Gastroesophageal sphincter (tissue), 4 donors: Measurements from ENCODE around the gene RXYLT1. TPM values are rescaled to one million over a fixed set of nuclear protein-coding genes. Genes with fewer than 3 reads are reported as not detected.
A peak's percentile ranks its signal among the peaks of the same experiment; 100 is the strongest.
"Not testable (repeated sequence)": the region's sequence is repeated elsewhere in the genome, so short reads cannot be mapped to it uniquely, and the experiment has no call there.

Source experiments
- ATAC-seq: fragments of 150-250 bp; one replicate; pipeline ENCODE4 v1.9.1; 2016; ENCODE audit warnings: mild to moderate bottlenecking, moderate library complexity
- H3K27ac ChIP-seq, 4 donors: fragments of 200-600 bp; sonication (generic) in 3 of 4; 1 replicate in 3 of 4; 2 replicates in 1 of 4; pipeline ENCODE4 v1.5.1; 2016 to 2019
- H3K27me3 ChIP-seq: fragments of 200-600 bp; sonication (generic); one replicate; pipeline ENCODE4 v1.5.1; 2019
- H3K36me3 ChIP-seq, 2 donors: fragments of 200-600 bp; sonication (generic); one replicate each; pipeline ENCODE4 v1.5.1; 2019; ENCODE audit warnings: control low read depth in 1 of 2
- H3K4me1 ChIP-seq, 3 donors: fragments of 200-600 bp; sonication (generic); 1 replicate in 2 of 3; 2 replicates in 1 of 3; pipeline ENCODE4 v1.5.1; 2016 to 2019; ENCODE audit warnings: control low read depth in 2 of 3
- H3K4me3 ChIP-seq, 2 donors: fragments of 200-600 bp; sonication (generic); one replicate each; pipeline ENCODE4 v1.5.1; 2019; ENCODE audit warnings: mild to moderate bottlenecking in 1 of 2, moderate library complexity in 1 of 2
- H3K9me3 ChIP-seq, 3 donors: fragments of 200-600 bp; sonication (generic); one replicate each; pipeline ENCODE4 v1.5.1; 2017 to 2019; ENCODE audit warnings: control low read depth in 2 of 3
- CTCF ChIP-seq, 4 experiments: fragments of 200-600 bp in 2 of 4; fragments of 450-650 bp in 2 of 4; sonication (generic) in 1 of 4; IDR thresholded peaks; one replicate each; pipeline ENCODE4 v1.5.1; 2017 to 2019; ENCODE audit warnings: antibody characterized with exemption in 4 of 4, mild to moderate bottlenecking in 2 of 4, moderate library complexity in 2 of 4
- EP300 ChIP-seq: sonication (generic); formaldehyde crosslinking; IDR thresholded peaks from one replicate; pipeline ENCODE4 v1.6.1; 2017; ENCODE audit warnings: antibody characterized with exemption, mild to moderate bottlenecking
- POLR2A ChIP-seq, 2 donors: fragments of 450-650 bp; IDR thresholded peaks; one replicate each; pipeline ENCODE4 v1.6.1; 2017; ENCODE audit warnings: antibody characterized with exemption in 2 of 2, mild to moderate bottlenecking in 2 of 2, moderate library complexity in 1 of 2
- POLR2AphosphoS5 ChIP-seq: sonication (generic); formaldehyde crosslinking; IDR thresholded peaks from one replicate; pipeline ENCODE4 v1.6.1; 2017; ENCODE audit warnings: antibody characterized with exemption
- WGBS, 2 donors: methylation state at CpG; one replicate each; pipeline ENCODE4 v1.1.5; 2018; ENCODE audit warnings: low coverage in 1 of 2; 5-methylcytosine and 5-hydroxymethylcytosine counted together
- total RNA-seq, 4 donors: library from RNA; depleted of rRNA; stranded (reverse); fragments of >200 nt; gene quantifications; one replicate each; pipeline ENCODE4 v1.1.0, GENCODE V29; 2016

RXYLT1 gene
- total RNA-seq, 4 donors from 2014 or later: 15.4 to 36.3 (median 20.4) TPM

DNA sequence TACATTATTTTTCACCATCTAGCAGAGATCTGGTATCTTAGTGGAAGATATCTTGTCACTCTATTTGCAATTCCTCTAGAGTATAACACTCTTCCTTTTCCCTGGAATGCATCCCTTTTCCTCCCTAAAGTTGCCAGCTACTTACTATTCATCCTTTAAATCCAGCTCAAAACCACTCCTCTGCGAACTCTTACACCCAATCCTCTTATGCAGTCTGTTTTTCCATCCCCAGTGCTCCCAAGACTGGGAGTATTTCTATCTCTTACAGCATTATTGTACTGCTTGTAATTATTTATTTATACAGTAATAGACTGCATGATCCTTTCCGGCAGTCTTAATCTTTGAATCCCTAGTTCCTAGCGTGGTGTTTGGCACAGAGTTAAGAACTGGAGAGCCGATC, 61.9 kb downstream of the RXYLT1 start:
- no peaks in the 10 kb centered on the region for H3K36me3 ChIP-seq
- 67 to 83% methylated on average over 1 to 4 of the region's 4 CpGs for WGBS, 2 donors

DNA sequence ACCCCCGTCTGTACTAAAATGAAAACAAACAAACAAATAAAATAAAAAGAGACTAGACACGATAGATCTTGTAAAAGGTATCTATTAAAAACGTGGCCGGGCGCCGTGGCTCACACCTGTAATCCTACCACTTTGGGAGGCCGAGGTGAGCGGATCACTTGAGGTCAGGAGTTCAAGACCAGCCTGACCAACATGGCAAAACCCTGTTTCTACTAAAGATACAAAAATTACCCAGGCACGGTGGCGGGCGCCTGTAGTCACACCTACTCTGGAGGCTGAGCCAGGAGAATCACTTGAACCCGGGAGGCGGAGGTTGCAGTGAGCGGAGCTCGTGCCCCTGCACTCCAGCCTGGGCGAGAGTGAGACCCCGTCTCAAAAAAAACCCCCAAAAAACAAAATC, 63.0 kb downstream of the RXYLT1 start:
- Histone ChIP-seq H3K4me3 (peak overlapping the region in 1 of 2 donors; percentile 98), H3K4me1 (peaks cover 0 to 33% (median 0%) of the 10 kb centered on the region in 3 donors), H3K27ac (peak overlapping the region in 2 of 4 donors; percentile 98 to 99)
- ATAC-seq, H3K9me3 ChIP-seq, H3K27me3 ChIP-seq, H3K36me3 ChIP-seq: not testable (repeated sequence)
- 88 to 89% methylated on average over 13 to 14 of the region's 17 CpGs for WGBS, 2 donors

More for the DNA sequence above, 61.9 kb downstream of the RXYLT1 start:
- no peaks in the 10 kb centered on the region for H3K27me3 ChIP-seq
- H3K4me3 ChIP-seq: no peak overlapping the region
- H3K4me1 ChIP-seq: peaks cover 0 to 23% (median 0%) of the 10 kb centered on the region in 3 donors
- no peaks in the 10 kb centered on the region for H3K9me3 ChIP-seq
- no peak overlapping the region for H3K27ac ChIP-seq
- no peak for ATAC-seq
- no peak for TF ChIP-seq EP300
- TF ChIP-seq CTCF (IDR thresholded peaks at IDR 0.05): no peak
- TF ChIP-seq POLR2AphosphoS5: no peak
- TF ChIP-seq POLR2A (IDR thresholded peaks at IDR 0.05): no peak

DNA sequence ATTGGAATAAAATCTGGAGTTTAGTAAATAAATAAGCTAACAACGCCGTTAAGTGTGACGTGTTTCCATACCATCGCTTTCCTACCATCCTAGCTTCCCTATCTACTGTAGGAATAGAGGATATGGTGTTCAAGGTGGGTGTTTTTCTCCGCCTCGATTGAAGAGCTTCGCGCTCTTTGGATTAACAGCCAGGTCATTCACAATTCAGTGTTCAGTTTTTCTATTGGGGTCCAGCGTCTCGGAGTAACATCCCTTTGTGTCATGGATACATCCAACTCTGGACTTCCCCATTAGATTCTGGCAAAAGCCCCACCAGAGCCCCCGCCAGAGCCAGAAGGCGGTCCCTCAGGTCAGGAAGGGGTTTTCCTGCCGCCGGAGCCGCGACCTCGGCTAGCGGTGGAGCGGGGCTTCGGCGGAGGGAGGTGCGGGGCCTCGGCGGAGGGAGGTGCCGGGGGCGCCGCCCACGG, 63.6 kb downstream of the RXYLT1 start:
- 11 to 22% methylated on average over 8 to 10 of the region's 28 CpGs for WGBS, 2 donors
- no peak for ATAC-seq
- Histone ChIP-seq H3K27ac (peak overlapping the region; percentile 64 to 99 (median 98)), H3K9me3 (no peaks in the 10 kb centered on the region), H3K27me3 (no peaks in the 10 kb centered on the region), H3K4me1 (peaks cover 0 to 36% (median 0%) of the 10 kb centered on the region in 3 donors), H3K4me3 (peak overlapping the region; percentile 44 to 98), H3K36me3 (no peaks in the 10 kb centered on the region)
- TF ChIP-seq POLR2A (IDR thresholded peaks at IDR 0.05) (no peak), CTCF (IDR thresholded peaks at IDR 0.05) (no peak), POLR2AphosphoS5 (no peak)

DNA sequence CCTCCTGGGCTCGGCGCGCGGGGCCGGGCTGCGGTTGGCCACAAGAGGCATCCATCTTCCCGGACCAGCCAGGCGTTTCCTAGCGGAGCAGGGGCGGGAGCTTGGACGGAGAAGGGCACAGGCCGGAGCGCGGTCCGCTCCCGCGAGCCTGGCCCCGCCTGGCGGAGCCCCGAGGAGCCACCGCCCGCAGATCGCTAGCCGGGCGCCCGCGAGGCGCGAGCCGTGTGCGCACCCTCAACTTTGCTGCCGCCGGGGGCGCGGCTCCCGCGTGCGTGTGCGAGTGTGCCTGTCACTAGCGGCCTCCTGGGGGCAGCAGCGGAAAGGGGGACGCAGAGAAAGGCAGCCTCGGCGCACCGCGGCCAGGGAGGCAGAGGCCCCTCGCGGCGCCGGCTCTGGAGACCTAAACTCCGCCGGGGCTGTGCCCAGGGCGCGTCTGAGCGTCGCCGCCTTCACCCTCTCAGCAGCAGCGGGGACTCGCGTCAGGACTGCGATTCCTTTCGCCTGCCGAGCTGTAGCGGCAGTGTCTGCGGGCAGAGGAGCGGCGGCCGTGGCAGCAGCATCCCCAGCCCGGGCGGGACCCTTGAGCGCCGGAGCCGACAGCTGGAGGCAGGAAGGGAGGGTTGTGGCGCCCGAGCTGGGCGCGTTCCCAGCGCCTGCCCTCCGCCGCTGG, 64.1 kb downstream of the RXYLT1 start:
- Histone ChIP-seq H3K27me3 (no peaks in the 10 kb centered on the region), H3K4me3 (peak overlapping the region; percentile 44 to 98), H3K9me3 (no peaks in the 10 kb centered on the region), H3K27ac (peak overlapping the region; percentile 64 to 99 (median 98)), H3K36me3 (no peaks in the 10 kb centered on the region), H3K4me1 (peaks cover 0 to 41% (median 0%) of the 10 kb centered on the region in 3 donors)
- WGBS, 2 donors: no CpG with 5 or more reads among the region's 80 CpGs
- peak; percentile 95 for ATAC-seq
- TF ChIP-seq EP300: no peak
- TF ChIP-seq POLR2A (IDR thresholded peaks at IDR 0.05): peak; percentile 28 to 67
- peak; percentile 84 for TF ChIP-seq POLR2AphosphoS5
- TF ChIP-seq CTCF (IDR thresholded peaks at IDR 0.05): peak; percentile 76 to 99 (median 97)

- Histone ChIP-seq H3K36me3 (no peaks in the 10 kb centered on the region), H3K27ac (peak within 1 kb of the TSS; percentile 64 to 99 (median 98)), H3K9me3 (no peaks in the 10 kb centered on the region), H3K4me3 (peak within 1 kb of the TSS; percentile 44 to 98), H3K4me1 (peaks cover 0 to 41% (median 0%) of the 10 kb centered on the region in 3 donors), H3K27me3 (no peaks in the 10 kb centered on the region)
- TF ChIP-seq CTCF (IDR thresholded peaks at IDR 0.05): peak in 1 of 4 experiments; percentile 10
- TF ChIP-seq EP300: no peak
- TF ChIP-seq POLR2AphosphoS5: peak; percentile 22
- TF ChIP-seq POLR2A (IDR thresholded peaks at IDR 0.05): peak in 1 of 2 donors; percentile 12
- ATAC-seq: peak; percentile 32
- 2 to 3% methylated on average over 7 to 12 of the region's 52 CpGs for WGBS, 2 donors
Measured at GRCh38 chr12:63844391-63845341, 65.0 kb downstream of the RXYLT1 start, which contains the start of gene SRGAP1. SRGAP1 (plus strand) TSS chr12:63844700; CDS start chr12:63844817, 117 bp downstream.
